Measurements from ENCODE around the gene LCE3A.

- TF ChIP-seq CTCF (IDR thresholded peaks at IDR 0.05; ENCODE audit: low read depth, low read length, poor library complexity, severe bottlenecking) (peak; percentile 86), EZH2phosphoT487 (IDR thresholded peaks at IDR 0.05; ENCODE audit: borderline replicate concordance, low read length) (no peak)
Observed at GRCh38 chr1:152654110-152654509, 31.2 kb upstream of the LCE3A start.
